ENCODE data around the gene CKAP5. TPM values are rescaled to one million over a fixed set of nuclear protein-coding genes. Genes with fewer than 3 reads are reported as not detected.

Gene CKAP5
- total RNA-seq, 3 donors from 2014 or later: 50.3 to 74.5 (median 67.8) TPM

DNA sequence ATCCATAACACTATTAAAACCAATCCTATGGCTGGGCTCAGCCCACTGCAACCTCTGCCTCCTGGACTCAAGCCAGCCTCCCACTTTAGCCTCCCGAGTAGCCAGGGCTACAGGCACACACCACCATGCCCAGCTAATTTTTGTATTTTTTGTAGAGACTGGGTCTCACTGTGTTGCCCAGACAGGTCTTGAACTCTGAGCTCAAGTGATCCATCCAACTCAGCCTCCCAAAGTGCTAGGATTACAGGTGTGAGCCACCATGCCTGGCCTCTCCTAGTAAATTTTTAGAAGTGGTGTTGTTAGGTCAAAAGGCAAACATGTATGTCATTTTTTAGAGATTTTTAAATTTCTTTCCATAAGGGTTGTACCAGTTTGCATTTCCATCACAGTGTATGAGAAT is 112.8 kb downstream of the CKAP5 start:
- ATAC-seq: no peak
- Histone ChIP-seq H3K9me3 (no peaks in the 10 kb centered on the region), H3K36me3 (ENCODE audit: low read depth) (no peaks in the 10 kb centered on the region), H3K4me1 (ENCODE audit: low read depth) (no peaks in the 10 kb centered on the region), H3K4me3 (no peak overlapping the region)
- intact Hi-C loops (cut with DNase I, micrococcal nuclease): no loop called here
- DNase-seq: no peak
- TF ChIP-seq, protein P1, sequence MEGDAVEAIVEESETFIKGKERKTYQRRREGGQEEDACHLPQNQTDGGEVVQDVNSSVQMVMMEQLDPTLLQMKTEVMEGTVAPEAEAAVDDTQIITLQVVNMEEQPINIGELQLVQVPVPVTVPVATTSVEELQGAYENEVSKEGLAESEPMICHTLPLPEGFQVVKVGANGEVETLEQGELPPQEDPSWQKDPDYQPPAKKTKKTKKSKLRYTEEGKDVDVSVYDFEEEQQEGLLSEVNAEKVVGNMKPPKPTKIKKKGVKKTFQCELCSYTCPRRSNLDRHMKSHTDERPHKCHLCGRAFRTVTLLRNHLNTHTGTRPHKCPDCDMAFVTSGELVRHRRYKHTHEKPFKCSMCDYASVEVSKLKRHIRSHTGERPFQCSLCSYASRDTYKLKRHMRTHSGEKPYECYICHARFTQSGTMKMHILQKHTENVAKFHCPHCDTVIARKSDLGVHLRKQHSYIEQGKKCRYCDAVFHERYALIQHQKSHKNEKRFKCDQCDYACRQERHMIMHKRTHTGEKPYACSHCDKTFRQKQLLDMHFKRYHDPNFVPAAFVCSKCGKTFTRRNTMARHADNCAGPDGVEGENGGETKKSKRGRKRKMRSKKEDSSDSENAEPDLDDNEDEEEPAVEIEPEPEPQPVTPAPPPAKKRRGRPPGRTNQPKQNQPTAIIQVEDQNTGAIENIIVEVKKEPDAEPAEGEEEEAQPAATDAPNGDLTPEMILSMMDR (IDR thresholded peaks at IDR 0.05): no peak

DNA sequence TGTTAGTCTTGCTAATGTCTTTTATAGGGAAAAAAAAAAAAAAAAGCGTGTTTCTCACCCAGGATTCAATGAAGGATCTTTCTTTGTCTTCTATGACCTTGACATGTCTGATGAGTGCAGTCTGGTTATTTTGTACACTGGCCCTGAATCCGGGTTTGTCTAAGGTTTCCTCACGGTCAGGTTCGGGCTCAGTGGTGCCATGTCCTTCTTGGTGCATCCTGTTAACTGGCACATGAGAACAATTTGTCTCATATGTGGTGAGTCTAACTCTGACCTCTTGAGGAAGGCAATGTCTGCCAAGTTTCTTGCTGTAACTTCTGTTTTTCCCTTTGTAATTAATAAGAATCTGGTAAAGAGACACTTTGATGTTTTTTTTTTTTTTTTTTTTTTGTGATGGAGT is 114.5 kb downstream of the CKAP5 start:
- H3K36me3 ChIP-seq (ENCODE audit: low read depth): no peaks in the 10 kb centered on the region
- TF ChIP-seq, protein P1 (IDR thresholded peaks at IDR 0.05): no peak
- intact Hi-C loops (cut with DNase I, micrococcal nuclease): no loop called here
- ATAC-seq (no peak), DNase-seq (no peak)
- no peaks in the 10 kb centered on the region for H3K9me3 ChIP-seq
- no peaks in the 10 kb centered on the region for H3K4me1 ChIP-seq (ENCODE audit: low read depth)
- no peak overlapping the region for H3K4me3 ChIP-seq

DNA sequence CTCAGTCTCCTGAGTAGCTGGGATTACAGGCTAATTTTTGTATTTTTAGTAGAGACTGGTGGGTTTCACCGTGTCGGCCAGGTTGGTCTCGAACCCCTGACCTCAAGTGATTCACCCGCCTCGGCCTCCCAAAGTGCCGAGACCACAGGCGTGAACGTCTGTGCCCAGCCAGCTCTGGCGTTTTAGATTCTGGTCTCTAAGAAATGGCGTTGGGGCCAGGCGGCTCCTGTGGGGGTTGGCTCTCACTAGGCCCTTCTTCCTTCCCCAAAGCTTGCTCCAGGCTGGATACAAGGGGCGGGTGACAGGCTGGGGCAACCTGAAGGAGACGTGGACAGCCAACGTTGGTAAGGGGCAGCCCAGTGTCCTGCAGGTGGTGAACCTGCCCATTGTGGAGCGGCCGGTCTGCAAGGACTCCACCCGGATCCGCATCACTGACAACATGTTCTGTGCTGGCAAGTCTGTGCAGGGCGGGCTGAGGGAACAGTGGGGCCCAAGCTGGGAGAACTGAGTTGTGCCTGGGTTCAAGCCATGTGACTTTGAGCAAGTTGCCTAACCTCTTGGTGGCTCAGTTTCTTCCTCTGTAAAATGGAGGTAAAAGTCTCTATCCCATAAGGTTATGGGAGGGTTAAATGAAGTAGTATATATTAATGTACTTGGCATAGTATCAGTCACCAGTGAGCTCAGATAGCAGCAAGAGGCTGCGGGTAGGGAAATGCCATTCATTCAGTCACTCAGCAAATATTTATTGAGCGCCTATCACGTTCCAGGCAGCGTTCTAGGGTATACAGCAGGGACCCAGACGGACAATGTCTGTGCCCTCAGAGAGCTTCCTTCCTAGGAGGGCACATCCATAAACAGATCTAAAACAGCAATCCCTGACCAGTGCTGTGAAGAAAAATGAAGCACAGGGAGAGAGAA is 116.7 kb downstream of the CKAP5 start:
- Histone ChIP-seq H3K9me3 (no peaks in the 10 kb centered on the region), H3K4me3 (no peak overlapping the region), H3K4me1 (ENCODE audit: low read depth) (no peaks in the 10 kb centered on the region), H3K36me3 (ENCODE audit: low read depth) (no peaks in the 10 kb centered on the region)
- TF ChIP-seq, protein P1 (IDR thresholded peaks at IDR 0.05): no peak
- intact Hi-C loops (cut with DNase I, micrococcal nuclease): no loop called here
- ATAC-seq (no peak), DNase-seq (no peak)

DNA sequence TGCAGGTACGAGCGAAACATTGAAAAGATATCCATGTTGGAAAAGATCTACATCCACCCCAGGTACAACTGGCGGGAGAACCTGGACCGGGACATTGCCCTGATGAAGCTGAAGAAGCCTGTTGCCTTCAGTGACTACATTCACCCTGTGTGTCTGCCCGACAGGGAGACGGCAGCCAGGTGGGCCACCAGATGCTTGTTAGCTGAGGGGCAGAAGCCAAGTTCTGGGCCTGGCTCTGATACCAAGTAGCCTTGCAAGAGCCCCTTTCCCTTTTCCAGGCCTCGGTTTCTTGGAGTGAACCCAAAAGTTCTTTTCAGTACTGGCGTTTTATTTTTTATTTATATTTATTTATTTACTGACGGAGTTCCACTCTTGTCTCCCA is 117.4 kb downstream of the CKAP5 start:
- Histone ChIP-seq H3K4me1 (ENCODE audit: low read depth) (no peaks in the 10 kb centered on the region), H3K36me3 (ENCODE audit: low read depth) (no peaks in the 10 kb centered on the region), H3K9me3 (no peaks in the 10 kb centered on the region), H3K4me3 (no peak overlapping the region)
- DNase-seq (no peak), ATAC-seq (no peak)
- TF ChIP-seq, protein P1 (IDR thresholded peaks at IDR 0.05): no peak
- intact Hi-C loops (cut with DNase I, micrococcal nuclease): no loop called here

DNA sequence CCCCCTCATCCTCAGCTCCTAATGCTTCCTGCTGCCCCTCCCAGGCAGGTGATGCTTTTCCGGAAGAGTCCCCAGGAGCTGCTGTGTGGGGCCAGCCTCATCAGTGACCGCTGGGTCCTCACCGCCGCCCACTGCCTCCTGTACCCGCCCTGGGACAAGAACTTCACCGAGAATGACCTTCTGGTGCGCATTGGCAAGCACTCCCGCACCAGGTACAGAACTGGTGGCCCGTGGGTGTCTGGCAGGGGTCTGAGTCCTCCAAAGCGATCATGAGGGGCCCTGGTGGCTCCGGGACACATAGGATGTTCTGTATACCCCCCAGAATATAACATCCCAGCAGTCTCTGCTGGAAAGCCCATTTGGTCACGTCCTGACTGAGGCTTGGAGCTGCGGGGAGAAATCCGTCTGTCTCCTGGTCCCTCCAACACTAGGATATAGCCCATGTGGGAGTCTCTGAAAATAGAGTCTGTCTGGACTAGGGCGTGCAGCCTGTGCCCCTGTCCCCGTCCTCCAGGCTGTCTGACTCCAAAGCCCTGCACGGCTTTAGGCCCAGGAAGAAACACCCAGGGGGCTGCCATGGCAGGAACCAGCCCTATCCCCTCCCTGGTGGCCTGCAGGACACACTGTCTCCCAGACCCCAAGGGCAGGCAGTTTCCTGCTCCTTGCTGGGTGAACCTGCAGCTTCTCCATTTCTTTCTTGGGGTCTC is 118.0 kb downstream of the CKAP5 start:
- DNase-seq: no peak
- no peaks in the 10 kb centered on the region for H3K9me3 ChIP-seq
- intact Hi-C loops (cut with DNase I, micrococcal nuclease): no loop called here
- H3K36me3 ChIP-seq (ENCODE audit: low read depth): no peaks in the 10 kb centered on the region
- TF ChIP-seq, protein P1 (IDR thresholded peaks at IDR 0.05): no peak
- no peak for ATAC-seq
- no peaks in the 10 kb centered on the region for H3K4me1 ChIP-seq (ENCODE audit: low read depth)
- H3K4me3 ChIP-seq: no peak overlapping the region

Data from mucosa of descending colon (tissue), 3 donors.